HepG2 (cell line): Measurements from ENCODE around the gene CABLES2. TPM values are rescaled to one million over a fixed set of nuclear protein-coding genes. Genes with fewer than 3 reads are reported as not detected.

Experiments
- ARNTL ChIP-seq: sonication (generic); formaldehyde crosslinking; IDR thresholded peaks from 2 replicates; pipeline ENCODE4 v1.4.0; 2020; ENCODE audit warnings: mild to moderate bottlenecking, missing genetic modification reagents
- CENPT ChIP-seq: sonication (generic); formaldehyde crosslinking; IDR thresholded peaks from 2 replicates; pipeline ENCODE4 v1.8.0; 2022; ENCODE audit warnings: low read depth, mild to moderate bottlenecking, moderate library complexity, missing genetic modification reagents
- DDIT3 ChIP-seq: sonication (generic); formaldehyde crosslinking; IDR thresholded peaks from 2 replicates; pipeline ENCODE4 v1.4.0; 2020; ENCODE audit warnings: mild to moderate bottlenecking, missing genetic modification reagents
- EEA1 ChIP-seq: sonication (generic); formaldehyde crosslinking; IDR thresholded peaks from 2 replicates; pipeline ENCODE4 v1.5.1; 2020; ENCODE audit warnings: mild to moderate bottlenecking, missing genetic modification reagents, borderline replicate concordance
- HIC2 ChIP-seq: sonication (generic); formaldehyde crosslinking; IDR thresholded peaks from 2 replicates; pipeline ENCODE4 v1.9.0; 2022; ENCODE audit warnings: low read depth, missing genetic modification reagents
- HMGXB4 ChIP-seq, 2 experiments: sonication (generic) in 1 of 2; formaldehyde crosslinking in 1 of 2; IDR thresholded peaks; 2 replicates each; pipeline versions ENCODE4 v1.4.0 to v1.6.1; 2018 to 2020; ENCODE audit warnings: missing genetic modification reagents in 2 of 2, borderline replicate concordance in 1 of 2, low read depth in 1 of 2, mild to moderate bottlenecking in 1 of 2, missing biosample characterization in 1 of 2
- MEF2D ChIP-seq: sonication (generic); formaldehyde crosslinking; IDR thresholded peaks from 2 replicates; pipeline ENCODE4 v1.5.1; 2020; ENCODE audit warnings: mild to moderate bottlenecking, missing genetic modification reagents
- NFATC3 ChIP-seq: sonication (generic); formaldehyde crosslinking; IDR thresholded peaks from 2 replicates; pipeline ENCODE4 v1.5.1; 2020; ENCODE audit warnings: mild to moderate bottlenecking, missing genetic modification reagents
- PLRG1 ChIP-seq: fragments of 450-650 bp; conservative IDR thresholded peaks from 2 replicates; pipeline ENCODE4 v1.6.1; 2016
- SAFB2 ChIP-seq: sonication (generic); formaldehyde crosslinking; IDR thresholded peaks from 2 replicates; pipeline ENCODE4 v1.5.1; 2020; ENCODE audit warnings: missing genetic modification reagents, low read depth, mild to moderate bottlenecking, borderline replicate concordance
- SMAD1 ChIP-seq: sonication (generic); formaldehyde crosslinking; IDR thresholded peaks from 2 replicates; pipeline ENCODE4 v1.4.0; 2020; ENCODE audit warnings: missing genetic modification reagents, low read depth, mild to moderate bottlenecking, borderline replicate concordance
- THAP11 ChIP-seq: IDR thresholded peaks from 2 replicates; pipeline ENCODE4 v1.6.1; 2016; ENCODE audit warnings: missing biosample characterization, missing genetic modification reagents
- TRIM22 ChIP-seq: fragments of 450-650 bp; IDR thresholded peaks from 2 replicates; pipeline ENCODE4 v1.6.1; 2017
- ZBTB38 ChIP-seq: sonication (generic); formaldehyde crosslinking; IDR thresholded peaks from 2 replicates; pipeline ENCODE4 v1.5.1; 2020; ENCODE audit warnings: mild to moderate bottlenecking, missing genetic modification reagents
- ZNF329 ChIP-seq: sonication (generic); formaldehyde crosslinking; IDR thresholded peaks from 2 replicates; pipeline ENCODE4 v1.9.0; 2021; ENCODE audit warnings: low read depth, mild to moderate bottlenecking, missing genetic modification reagents
- ZNF430 ChIP-seq: sonication (generic); formaldehyde crosslinking; IDR thresholded peaks from 2 replicates; pipeline ENCODE4 v1.9.0; 2021; ENCODE audit warnings: mild to moderate bottlenecking, missing genetic modification reagents
- ZSCAN25 ChIP-seq: sonication (generic); formaldehyde crosslinking; IDR thresholded peaks from 2 replicates; pipeline ENCODE4 v1.8.0; 2022; ENCODE audit warnings: mild to moderate bottlenecking, missing genetic modification reagents
- polyA plus RNA-seq, 8 experiments: library from polyadenylated mRNA; depleted of rRNA in 3 of 8; stranded (reverse) in 7 of 8; unstranded in 1 of 8; fragments of >200 nt; fragmentation: Illumina TruSeq in 4 of 8; extraction: Trizol in 4 of 8; gene quantifications; 2 replicates each; pipeline versions ENCODE4 v1.2.1 to v1.2.3, GENCODE V29; 2011 to 2016; ENCODE audit warnings: low read depth in 4 of 8, missing spikeins in 1 of 8, mixed read lengths in 1 of 8; ENCODE audit not compliant: insufficient read depth in 1 of 8
- total RNA-seq, 5 experiments: library from RNA; depleted of rRNA; stranded (reverse); fragments of >200 nt; fragmentation: Illumina TruSeq; extraction: Trizol; gene quantifications; 2 replicates each; pipeline ENCODE4 v1.2.3, GENCODE V29; 2016; ENCODE audit warnings: low read depth in 1 of 5
- TF ChIP-seq, protein P1 (sequence below): sonication (generic); formaldehyde crosslinking; IDR thresholded peaks from 2 replicates; pipeline ENCODE4 v1.4.0; 2020; ENCODE audit warnings: low read depth, mild to moderate bottlenecking, missing genetic modification reagents
- TF ChIP-seq, protein P2 (sequence below): conservative IDR thresholded peaks from 2 replicates; pipeline ENCODE4 v1.6.1; 2018; ENCODE audit warnings: missing genetic modification reagents

CABLES2 gene
- total and polyA plus RNA-seq, 2 of the 13 experiments (the other 11 are each of a cell fraction or from before 2014, with no cell fraction given) = 5.2 to 9.7 TPM

DNA sequence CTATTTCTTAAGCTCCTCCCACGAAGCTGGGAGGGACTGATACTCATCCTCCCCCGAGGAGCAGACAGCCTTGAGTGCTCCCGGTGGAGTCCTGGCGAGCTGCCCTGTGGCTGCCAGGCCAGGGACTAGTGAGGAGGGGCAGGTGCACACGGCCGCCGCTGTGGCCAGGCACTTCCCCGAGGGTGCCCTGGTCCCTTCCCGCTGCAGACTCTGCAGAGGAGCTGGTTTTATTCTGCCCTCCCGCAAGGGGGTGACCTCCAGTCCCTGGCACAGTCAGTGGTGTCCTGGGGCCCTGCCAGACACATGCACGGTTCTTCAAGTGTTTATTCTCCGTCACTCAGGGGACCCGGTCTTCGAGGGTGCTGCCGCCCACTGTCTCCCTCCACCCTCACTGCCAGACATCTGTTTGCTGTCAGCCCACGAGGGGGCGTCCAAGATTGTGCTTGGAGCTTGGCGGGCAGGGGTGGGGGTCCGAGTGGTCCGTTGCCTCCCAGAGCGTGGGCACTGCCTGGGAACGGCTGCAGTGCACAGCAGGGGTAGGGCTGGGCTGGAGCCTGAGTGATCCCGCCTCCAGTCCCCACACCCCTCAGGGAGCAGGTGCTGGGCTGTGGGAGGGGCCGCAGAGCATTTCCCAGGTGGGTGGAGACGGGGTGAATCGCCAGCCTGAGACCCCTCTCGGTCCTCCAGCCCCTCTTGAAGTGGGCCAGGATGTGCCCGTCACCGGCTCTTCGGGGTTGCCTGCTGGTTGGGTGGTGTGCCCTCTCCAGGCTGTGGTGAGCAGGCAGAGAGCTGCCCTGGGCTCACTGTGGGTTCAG, 3.1 kb upstream of the CABLES2 start (continued):
- TF ChIP-seq EEA1 (0 out of 2 replicates have a peak, but pooled peaks have one; percentile 23), SAFB2 (CRISPR knock-in tag) (no peak), ZNF329 (CRISPR knock-in tag) (0 out of 2 replicates have a peak, but pooled peaks have one; percentile 26), ZBTB38 (CRISPR knock-in tag) (no peak), NFATC3 (CRISPR knock-in tag) (no peak), DDIT3 (no peak), CENPT (CRISPR knock-in tag) (peak; percentile 38; the same call in 1 of the 2 replicates), PLRG1 (no peak), HIC2 (CRISPR knock-in tag) (no peak; the same call in 1 of the 2 replicates), ZNF430 (CRISPR knock-in tag) (0 out of 2 replicates have a peak, but pooled peaks have one; percentile 51), ZSCAN25 (peak; percentile 85), THAP11 (CRISPR knock-in tag) (0 out of 2 replicates have a peak, but pooled peaks have one; percentile 11), HMGXB4 (CRISPR knock-in tag; IDR thresholded peaks at IDR 0.05; ENCODE audit: borderline replicate concordance in 1 of 2, low read depth in 1 of 2) (peak; percentile 70 to 83; a peak in 2 of 4 replicates), MEF2D (CRISPR knock-in tag) (0 out of 2 replicates have a peak, but pooled peaks have one; percentile 36), SMAD1 (CRISPR knock-in tag) (peak; percentile 93; the same call in 1 of the 2 replicates), ARNTL (CRISPR knock-in tag) (0 out of 2 replicates have a peak, but pooled peaks have one; percentile 20), TRIM22 (no peak)
- TF ChIP-seq, protein P1, sequence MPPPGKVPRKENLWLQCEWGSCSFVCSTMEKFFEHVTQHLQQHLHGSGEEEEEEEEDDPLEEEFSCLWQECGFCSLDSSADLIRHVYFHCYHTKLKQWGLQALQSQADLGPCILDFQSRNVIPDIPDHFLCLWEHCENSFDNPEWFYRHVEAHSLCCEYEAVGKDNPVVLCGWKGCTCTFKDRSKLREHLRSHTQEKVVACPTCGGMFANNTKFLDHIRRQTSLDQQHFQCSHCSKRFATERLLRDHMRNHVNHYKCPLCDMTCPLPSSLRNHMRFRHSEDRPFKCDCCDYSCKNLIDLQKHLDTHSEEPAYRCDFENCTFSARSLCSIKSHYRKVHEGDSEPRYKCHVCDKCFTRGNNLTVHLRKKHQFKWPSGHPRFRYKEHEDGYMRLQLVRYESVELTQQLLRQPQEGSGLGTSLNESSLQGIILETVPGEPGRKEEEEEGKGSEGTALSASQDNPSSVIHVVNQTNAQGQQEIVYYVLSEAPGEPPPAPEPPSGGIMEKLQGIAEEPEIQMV (CRISPR knock-in tag) = peak; percentile 48; the same call in 1 of the 2 replicates
- TF ChIP-seq, protein P2, sequence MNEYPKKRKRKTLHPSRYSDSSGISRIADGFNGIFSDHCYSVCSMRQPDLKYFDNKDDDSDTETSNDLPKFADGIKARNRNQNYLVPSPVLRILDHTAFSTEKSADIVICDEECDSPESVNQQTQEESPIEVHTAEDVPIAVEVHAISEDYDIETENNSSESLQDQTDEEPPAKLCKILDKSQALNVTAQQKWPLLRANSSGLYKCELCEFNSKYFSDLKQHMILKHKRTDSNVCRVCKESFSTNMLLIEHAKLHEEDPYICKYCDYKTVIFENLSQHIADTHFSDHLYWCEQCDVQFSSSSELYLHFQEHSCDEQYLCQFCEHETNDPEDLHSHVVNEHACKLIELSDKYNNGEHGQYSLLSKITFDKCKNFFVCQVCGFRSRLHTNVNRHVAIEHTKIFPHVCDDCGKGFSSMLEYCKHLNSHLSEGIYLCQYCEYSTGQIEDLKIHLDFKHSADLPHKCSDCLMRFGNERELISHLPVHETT (CRISPR knock-in tag) = no peak
